CD4-positive, alpha-beta T cell (primary cell): ENCODE measurements around the gene ACSF2. TPM values are rescaled to one million over a fixed set of nuclear protein-coding genes. Genes with fewer than 3 reads are reported as not detected.

ENCODE experiments used
- ATAC-seq: fragments of 200-7000 bp; cut with Tn5 transposase; one replicate; pipeline ENCODE4 v1.10.0; 2022; ENCODE audit warnings: mild to moderate bottlenecking; ENCODE audit not compliant: poor library complexity
- CTCF ChIA-PET: fragments of 350-600 bp; sonication (Branson Sonifier 250); formaldehyde crosslinking; loops from one replicate; lab custom pipeline; 2021; ENCODE audit warnings: antibody characterized with exemption, inconsistent platforms; lab: Charles Lee
- POLR2A ChIA-PET: fragments of 350-600 bp; sonication (Branson Sonifier 250); formaldehyde crosslinking; loops from one replicate; lab custom pipeline; 2021; ENCODE audit warnings: antibody characterized with exemption, inconsistent platforms; lab: Charles Lee
- DNase-seq, 14 experiments: peaks; one replicate each; pipeline ENCODE4 v3.0.0-alpha.2; 2013 to 2020; ENCODE audit warnings: mixed read lengths in 2 of 14
- H3K27ac ChIP-seq, 2 donors: one replicate each; pipeline versions ENCODE4 v1.5.1 to v1.7.0; 2013; ENCODE audit warnings: low read length in 2 of 2, low read depth in 1 of 2, mild to moderate bottlenecking in 1 of 2
- H3K27me3 ChIP-seq, 2 experiments: 1 replicate in 1 of 2; 2 replicates in 1 of 2; pipeline versions ENCODE4 v1.6.1 to v1.7.0; 2013; ENCODE audit warnings: low read length in 2 of 2, control low read depth in 1 of 2, mild to moderate bottlenecking in 1 of 2, moderate library complexity in 1 of 2; ENCODE audit not compliant: insufficient read depth in 2 of 2, control insufficient read depth in 1 of 2
- H3K36me3 ChIP-seq: one replicate; pipeline ENCODE4 v1.6.1; 2013; ENCODE audit warnings: low read length, control low read depth; ENCODE audit not compliant: insufficient read depth
- H3K4me1 ChIP-seq: one replicate; pipeline ENCODE4 v1.6.1; 2013; ENCODE audit warnings: low read length, control low read depth; ENCODE audit not compliant: insufficient read depth
- H3K4me3 ChIP-seq: one replicate; pipeline ENCODE4 v1.5.1; 2013; ENCODE audit warnings: mild to moderate bottlenecking, low read length, moderate library complexity
- H3K9me3 ChIP-seq, 2 experiments: 1 replicate in 1 of 2; 2 replicates in 1 of 2; pipeline versions ENCODE4 v1.6.1 to v1.7.0; 2013; ENCODE audit warnings: low read length in 2 of 2, mild to moderate bottlenecking in 2 of 2, control low read depth in 1 of 2, moderate library complexity in 1 of 2; ENCODE audit not compliant: control insufficient read depth in 1 of 2, insufficient read depth in 1 of 2
- H3K27ac Mint-ChIP-seq: one replicate; pipeline ENCODE4 v1.8.0; 2020; ENCODE audit warnings: mixed read lengths
- H3K27me3 Mint-ChIP-seq: one replicate; pipeline ENCODE4 v1.8.0; 2021; ENCODE audit warnings: mixed read lengths
- H3K36me3 Mint-ChIP-seq: one replicate; pipeline ENCODE4 v1.8.0; 2021; ENCODE audit warnings: low read depth, mixed read lengths
- H3K4me1 Mint-ChIP-seq: one replicate; pipeline ENCODE4 v1.8.0; 2021; ENCODE audit warnings: low read depth, mixed read lengths
- H3K4me3 Mint-ChIP-seq: one replicate; pipeline ENCODE4 v1.8.0; 2020; ENCODE audit warnings: mild to moderate bottlenecking, mixed read lengths
- H3K9me3 Mint-ChIP-seq: one replicate; pipeline ENCODE4 v1.8.0; 2020; ENCODE audit warnings: mixed read lengths
- CTCF ChIP-seq: fragments of 200-600 bp; IDR thresholded peaks from one replicate; pipeline ENCODE4 v1.8.0; 2022; ENCODE audit warnings: antibody characterized with exemption, mild to moderate bottlenecking
- intact Hi-C, 2 experiments: fragments of 100-400 bp; cut with DNase I in 1 of 2; cut with micrococcal nuclease in 1 of 2; formaldehyde crosslinking; loops; one replicate each; pipeline versions ENCODE4 v1.15.1 to v1.9.0; 2023 to 2025; cut with DNase I, micrococcal nuclease
- total RNA-seq, 174 experiments: library from RNA in 2 of 174; stranded (reverse) in 2 of 174; gene quantifications; one replicate each; pipeline ENCODE4 v1.2.3 and lab custom pipeline; 2021 to 2026

The ACSF2 gene
- total RNA-seq, 2 experiments from 2014 or later = 11.9 to 13.9 TPM

- no peaks in the 10 kb centered on the region for H3K9me3 ChIP-seq
- peaks cover 95% of the 10 kb centered on the region for H3K36me3 ChIP-seq
- ChIA-PET POLR2A (interaction anchor here (1.5 kb wide), 1 partner anchor 8 kb away, joined by 9 read pairs; the partner anchor contains the start of gene LRRC59), CTCF (interaction anchor here (0.6 to 1.3 kb wide), 2 partner anchors 8 to 976 kb away, joined by 3 to 6 read pairs; partner anchors contain the start of gene LRRC59)
- peaks cover 100% of the 10 kb centered on the region for H3K36me3 Mint-ChIP-seq
- H3K4me3 Mint-ChIP-seq = no peak overlapping the region
- H3K4me1 Mint-ChIP-seq = peaks cover 13% of the 10 kb centered on the region
- no peaks in the 10 kb centered on the region for H3K27me3 Mint-ChIP-seq
- ATAC-seq = no peak
- no peak overlapping the region for H3K27ac Mint-ChIP-seq
- no peaks in the 10 kb centered on the region for H3K27me3 ChIP-seq
- H3K4me1 ChIP-seq = no peaks in the 10 kb centered on the region
- H3K9me3 Mint-ChIP-seq = no peaks in the 10 kb centered on the region
- H3K4me3 ChIP-seq = no peak overlapping the region
- no peak for DNase-seq
- intact Hi-C loops = loop anchor here in 1 of 2 experiments (10.0 kb wide), 1 partner anchor 1415 kb away; no protein-coding TSS in a partner anchor
- no peak for TF ChIP-seq CTCF
- H3K27ac ChIP-seq = no peak overlapping the region
Observed at GRCh38 chr17:50389534-50389933, 36.5 kb upstream of the ACSF2 start.

- peaks cover 74% of the 10 kb centered on the region for H3K36me3 ChIP-seq
- H3K4me1 ChIP-seq = peaks cover 27% of the 10 kb centered on the region
- peaks cover 37% of the 10 kb centered on the region for H3K4me1 Mint-ChIP-seq
- H3K9me3 ChIP-seq = no peaks in the 10 kb centered on the region
- intact Hi-C loops = no loop called here
- H3K27me3 Mint-ChIP-seq = no peaks in the 10 kb centered on the region
- no peak for TF ChIP-seq CTCF
- H3K9me3 Mint-ChIP-seq = no peaks in the 10 kb centered on the region
- H3K4me3 ChIP-seq = no peak overlapping the region
- no peak overlapping the region for H3K4me3 Mint-ChIP-seq
- ATAC-seq (no peak), DNase-seq (no peak)
- ChIA-PET CTCF (no interaction called here), POLR2A (no interaction called here)
- H3K27ac ChIP-seq = no peak overlapping the region
- H3K27ac Mint-ChIP-seq = no peak overlapping the region
- peaks cover 87% of the 10 kb centered on the region for H3K36me3 Mint-ChIP-seq
- H3K27me3 ChIP-seq = no peaks in the 10 kb centered on the region
Observed at GRCh38 chr17:50392621-50393020, 33.4 kb upstream of the ACSF2 start.

- H3K4me1 ChIP-seq = peaks cover 30% of the 10 kb centered on the region
- intact Hi-C loops = no loop called here
- Mint-ChIP-seq H3K4me3 (peak overlapping the region; percentile 37), H3K27ac (no peak overlapping the region), H3K4me1 (peaks cover 45% of the 10 kb centered on the region), H3K9me3 (no peaks in the 10 kb centered on the region), H3K36me3 (peaks cover 79% of the 10 kb centered on the region), H3K27me3 (no peaks in the 10 kb centered on the region)
- H3K27ac ChIP-seq = no peak overlapping the region
- no peak overlapping the region for H3K4me3 ChIP-seq
- DNase-seq = no peak
- H3K36me3 ChIP-seq = peaks cover 63% of the 10 kb centered on the region
- ChIA-PET CTCF (no interaction called here), POLR2A (no interaction called here)
- no peaks in the 10 kb centered on the region for H3K9me3 ChIP-seq
- no peak for ATAC-seq
- no peak for TF ChIP-seq CTCF
- H3K27me3 ChIP-seq = no peaks in the 10 kb centered on the region
Observed at GRCh38 chr17:50393700-50394099, 32.3 kb upstream of the ACSF2 start.
